MM.1S (cell line): ENCODE measurements around the gene CFAP77.

Source experiments
- CTCF ChIP-seq: fragments of 300-600 bp; sonication (generic); IDR thresholded peaks from 2 replicates; pipeline ENCODE4 v1.5.1; 2016; ENCODE audit warnings: antibody characterized with exemption, low read length, mixed read lengths
- EZH2 ChIP-seq: fragments of 300-600 bp; sonication (generic); optimal IDR thresholded peaks from 2 replicates; pipeline ENCODE3; 2017; ENCODE audit warnings: low read depth, mild to moderate bottlenecking, antibody characterized with exemption, low read length, mixed read lengths

- no peak for TF ChIP-seq CTCF
- TF ChIP-seq EZH2: no peak
Measured at GRCh38 chr9:132464547-132464946, 54.5 kb downstream of the CFAP77 start.
